Activated B cell treated with CpG ODN at 0.5 μM for 24 hours (primary cell): ENCODE measurements around the gene REC114. TPM values are rescaled to one million over a fixed set of nuclear protein-coding genes. Genes with fewer than 3 reads are reported as not detected.

Experiments
- ATAC-seq: fragments of 200-7000 bp; cut with Tn5 transposase; one replicate; pipeline ENCODE4 v1.10.0; 2021; ENCODE audit warnings: low read depth, mild to moderate bottlenecking, moderate library complexity
- CTCF ChIA-PET: fragments of 350-600 bp; sonication (Branson Sonifier 250); formaldehyde crosslinking; loops from one replicate; lab custom pipeline; 2021; ENCODE audit warnings: antibody characterized with exemption; lab: Charles Lee
- POLR2A ChIA-PET: fragments of 350-600 bp; sonication (Branson Sonifier 250); formaldehyde crosslinking; loops from one replicate; lab custom pipeline; 2021; ENCODE audit warnings: antibody characterized with exemption; lab: Charles Lee
- DNase-seq: peaks from one replicate; pipeline ENCODE4 v3.0.0; 2022
- H3K27ac Mint-ChIP-seq: one replicate; pipeline ENCODE4 v1.8.0; 2020; ENCODE audit warnings: mixed read lengths
- H3K27me3 Mint-ChIP-seq: one replicate; pipeline ENCODE4 v1.8.0; 2021; ENCODE audit warnings: mixed read lengths
- H3K36me3 Mint-ChIP-seq: one replicate; pipeline ENCODE4 v1.8.0; 2021; ENCODE audit warnings: low read depth, mixed read lengths
- H3K4me1 Mint-ChIP-seq: one replicate; pipeline ENCODE4 v1.8.0; 2021; ENCODE audit warnings: mixed read lengths
- H3K4me3 Mint-ChIP-seq: one replicate; pipeline ENCODE4 v1.8.0; 2020; ENCODE audit warnings: mild to moderate bottlenecking, mixed read lengths
- H3K9me3 Mint-ChIP-seq: one replicate; pipeline ENCODE4 v1.8.0; 2020; ENCODE audit warnings: mixed read lengths
- CTCF ChIP-seq: fragments of 200-600 bp; IDR thresholded peaks from one replicate; pipeline ENCODE4 v1.8.0; 2022; ENCODE audit warnings: antibody characterized with exemption, mild to moderate bottlenecking
- intact Hi-C: fragments of 100-400 bp; cut with micrococcal nuclease; formaldehyde crosslinking; loops from one replicate; pipeline ENCODE4 v1.15.1; 2024
- total RNA-seq: library from RNA; stranded (reverse); gene quantifications from 2 replicates; pipeline ENCODE4 v1.2.3, GENCODE V29; 2022

The REC114 gene
- total RNA-seq, 1 donor from 2014 or later, result not detected

GRCh38 chr15:73474785-73475184 lies 31.8 kb downstream of the REC114 start:
- H3K4me3 Mint-ChIP-seq, result no peak overlapping the region
- H3K36me3 Mint-ChIP-seq, result no peaks in the 10 kb centered on the region
- H3K27me3 Mint-ChIP-seq, result peaks cover 30% of the 10 kb centered on the region
- peaks cover 4% of the 10 kb centered on the region for H3K9me3 Mint-ChIP-seq
- intact Hi-C loops, result no loop called here
- ChIA-PET POLR2A (no interaction called here), CTCF (no interaction called here)
- no peak for TF ChIP-seq CTCF
- no peak overlapping the region for H3K27ac Mint-ChIP-seq
- ATAC-seq, result no peak
- no peaks in the 10 kb centered on the region for H3K4me1 Mint-ChIP-seq
- no peak for DNase-seq

GRCh38 chr15:73476704-73477216 lies 33.8 kb downstream of the REC114 start:
- no peak for TF ChIP-seq CTCF
- DNase-seq (no peak), ATAC-seq (no peak)
- no peaks in the 10 kb centered on the region for H3K36me3 Mint-ChIP-seq
- peaks cover 4% of the 10 kb centered on the region for H3K9me3 Mint-ChIP-seq
- intact Hi-C loops, result no loop called here
- ChIA-PET CTCF (no interaction called here), POLR2A (no interaction called here)
- no peaks in the 10 kb centered on the region for H3K4me1 Mint-ChIP-seq
- H3K27me3 Mint-ChIP-seq, result peaks cover 19% of the 10 kb centered on the region
- H3K4me3 Mint-ChIP-seq, result no peak overlapping the region
- H3K27ac Mint-ChIP-seq, result no peak overlapping the region

GRCh38 chr15:73480050-73480449 lies 37.1 kb downstream of the REC114 start:
- peaks cover 4% of the 10 kb centered on the region for H3K4me1 Mint-ChIP-seq
- no peak for DNase-seq
- CTCF ChIA-PET, result no interaction called here
- H3K27me3 Mint-ChIP-seq, result peaks cover 3% of the 10 kb centered on the region
- peaks cover 4% of the 10 kb centered on the region for H3K9me3 Mint-ChIP-seq
- POLR2A ChIA-PET, result no interaction called here
- no peak for ATAC-seq
- intact Hi-C loops, result no loop called here
- H3K27ac Mint-ChIP-seq, result no peak overlapping the region
- no peaks in the 10 kb centered on the region for H3K36me3 Mint-ChIP-seq
- no peak overlapping the region for H3K4me3 Mint-ChIP-seq
- TF ChIP-seq CTCF, result no peak

- Mint-ChIP-seq H3K9me3 (no peaks in the 10 kb centered on the region), H3K36me3 (no peaks in the 10 kb centered on the region), H3K27ac (no peak overlapping the region), H3K4me1 (peaks cover 4% of the 10 kb centered on the region), H3K4me3 (no peak overlapping the region), H3K27me3 (peaks cover 3% of the 10 kb centered on the region)
- no peak for ATAC-seq
- no peak for DNase-seq
- TF ChIP-seq CTCF, result no peak
- POLR2A ChIA-PET, result no interaction called here
- intact Hi-C loops, result no loop called here
- CTCF ChIA-PET, result no interaction called here
Measured at GRCh38 chr15:73482166-73482565, 39.2 kb downstream of the REC114 start.

GRCh38 chr15:73483053-73483452 lies 40.1 kb downstream of the REC114 start:
- ChIA-PET POLR2A (no interaction called here), CTCF (no interaction called here)
- intact Hi-C loops, result no loop called here
- Mint-ChIP-seq H3K36me3 (no peaks in the 10 kb centered on the region), H3K4me1 (peaks cover 4% of the 10 kb centered on the region), H3K4me3 (no peak overlapping the region), H3K27me3 (peaks cover 3% of the 10 kb centered on the region), H3K27ac (no peak overlapping the region), H3K9me3 (no peaks in the 10 kb centered on the region)
- ATAC-seq, result no peak
- DNase-seq, result no peak
- TF ChIP-seq CTCF, result no peak
